Left hindlimb (tissue), 1 donor: ENCODE measurements around the gene SDK1.
A peak's percentile ranks its signal among the peaks of the same experiment; 100 is the strongest.

Source experiments
- DNase-seq: peaks from one replicate; pipeline ENCODE4 v3.0.0-alpha.2; 2018

Gene SDK1

DNA sequence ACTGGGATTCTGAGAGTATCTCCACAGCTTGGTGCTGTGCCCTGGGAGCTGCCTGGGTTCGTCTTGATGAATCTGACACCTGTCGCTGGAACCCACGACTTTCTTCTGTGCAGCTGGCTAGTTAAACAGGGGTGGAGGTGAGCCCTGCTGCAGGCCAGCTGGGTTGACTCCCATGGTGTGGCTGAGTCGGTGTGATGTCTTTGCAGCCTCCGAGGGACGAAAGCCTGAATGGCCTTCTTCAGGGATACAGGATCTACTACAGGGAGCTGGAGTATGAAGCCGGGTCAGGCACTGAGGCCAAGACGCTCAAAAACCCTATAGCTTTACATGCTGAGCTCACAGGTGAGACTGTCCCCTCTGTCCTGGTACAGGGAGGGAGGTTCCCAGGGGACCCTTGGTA is 873.0 kb downstream of the SDK1 start:
- no peak for DNase-seq

DNA sequence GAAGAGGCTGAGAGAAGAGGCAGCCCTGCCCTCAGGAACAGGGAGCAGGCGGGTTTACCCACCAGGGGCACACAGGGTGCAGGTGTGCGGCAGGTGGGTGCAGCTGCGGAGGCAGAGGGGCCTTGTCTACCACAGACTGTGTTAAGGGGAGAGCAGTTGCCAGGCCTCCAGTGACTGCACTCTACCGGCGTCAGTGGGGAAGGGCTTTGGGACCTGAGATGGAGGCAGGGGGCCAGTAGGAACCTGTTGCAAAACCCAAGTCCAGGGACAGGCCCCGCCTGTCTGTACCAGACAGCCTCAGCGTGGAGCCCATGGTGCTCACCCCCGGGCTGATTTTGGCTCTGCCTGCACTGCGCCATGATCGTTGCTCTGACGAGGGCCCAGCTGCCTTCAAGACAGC is 873.4 kb downstream of the SDK1 start:
- DNase-seq: no peak

DNA sequence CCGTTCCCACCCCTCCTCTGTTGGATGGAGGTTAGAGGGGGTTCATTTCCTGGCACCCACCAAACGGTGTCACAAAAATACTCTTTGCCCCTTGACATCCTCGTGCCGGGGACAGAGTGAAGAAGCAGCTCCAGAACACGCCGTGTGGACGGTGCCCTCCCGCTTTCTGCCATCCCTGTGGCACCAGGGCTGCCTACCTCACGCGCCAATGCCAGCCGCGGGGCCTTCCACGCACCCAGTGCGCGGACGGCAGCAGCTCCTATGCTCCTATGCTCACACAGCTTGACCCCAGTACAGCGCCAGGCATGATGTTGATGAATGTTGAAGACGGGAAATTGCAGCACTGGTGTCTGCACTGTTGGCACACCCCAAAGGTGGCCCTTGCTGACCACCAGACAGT is 873.8 kb downstream of the SDK1 start:
- DNase-seq: no peak

DNA sequence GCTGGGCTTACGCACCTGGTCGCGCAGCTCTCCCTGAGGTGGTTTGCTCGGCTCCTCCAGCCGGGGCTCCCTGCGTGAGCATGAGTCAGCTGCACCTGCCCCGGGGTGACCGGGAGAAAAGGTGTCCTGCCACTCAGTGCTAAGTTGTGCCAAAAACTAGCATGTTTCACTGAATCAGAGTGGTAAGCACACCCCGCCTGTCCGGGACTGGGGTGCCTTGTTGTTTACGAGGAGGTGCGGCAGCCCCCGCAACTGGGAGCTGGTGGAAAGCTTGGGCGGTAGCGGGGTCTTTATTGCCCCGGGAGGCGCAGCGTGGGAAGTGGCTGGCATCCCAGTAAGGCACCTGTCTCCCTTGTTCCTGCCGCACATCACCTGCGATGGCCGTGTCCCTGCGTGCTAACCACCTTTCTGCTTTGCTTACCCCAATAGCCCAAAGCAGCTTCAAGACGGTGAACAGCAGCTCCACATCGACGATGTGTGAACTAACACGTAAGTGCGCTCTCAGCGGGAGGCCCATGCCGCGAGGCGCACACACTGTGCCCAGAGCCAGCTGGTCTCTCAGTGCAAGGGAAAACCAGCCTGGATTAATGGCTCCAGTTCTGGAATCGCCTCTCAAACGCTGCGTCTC is 874.4 kb downstream of the SDK1 start:
- no peak for DNase-seq

DNA sequence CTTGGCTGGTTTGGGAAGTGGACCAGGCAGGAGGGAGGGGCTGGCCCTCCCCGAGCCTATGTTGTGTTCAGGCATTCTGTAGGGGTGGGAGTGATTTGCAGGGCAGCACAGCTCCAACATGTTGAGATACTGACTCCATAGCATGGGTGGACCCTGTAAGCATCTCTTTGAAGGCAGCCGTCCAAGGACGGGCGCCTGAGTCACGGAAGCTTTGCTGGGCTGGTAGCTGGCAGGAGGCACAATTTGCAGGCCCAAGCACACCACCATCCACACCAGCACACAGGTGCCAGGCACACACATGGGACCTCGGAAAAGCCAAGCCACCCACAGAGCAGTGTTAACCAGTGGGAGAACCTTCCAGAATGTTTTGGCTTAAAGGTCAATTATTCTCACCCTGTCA is 875.9 kb downstream of the SDK1 start:
- no peak for DNase-seq

DNA sequence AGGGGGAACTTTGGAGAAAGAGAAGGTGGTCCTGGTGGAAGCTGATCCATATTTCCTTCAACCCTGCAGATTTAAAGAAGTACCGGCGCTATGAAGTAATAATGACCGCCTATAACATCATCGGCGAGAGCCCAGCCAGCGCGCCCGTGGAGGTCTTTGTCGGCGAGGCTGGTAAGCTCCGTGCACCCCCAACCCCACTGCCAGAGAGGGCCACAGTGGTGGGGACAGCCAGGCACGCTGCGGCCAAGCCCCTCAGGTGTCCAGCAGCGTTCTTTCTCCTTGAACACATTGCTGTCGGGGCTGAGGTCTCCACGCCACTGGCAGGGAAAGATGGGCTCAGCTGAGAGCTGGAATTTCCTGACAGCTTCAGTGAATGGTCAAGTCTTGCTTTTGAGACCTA is 877.4 kb downstream of the SDK1 start:
- peak; percentile 15 for DNase-seq

DNA sequence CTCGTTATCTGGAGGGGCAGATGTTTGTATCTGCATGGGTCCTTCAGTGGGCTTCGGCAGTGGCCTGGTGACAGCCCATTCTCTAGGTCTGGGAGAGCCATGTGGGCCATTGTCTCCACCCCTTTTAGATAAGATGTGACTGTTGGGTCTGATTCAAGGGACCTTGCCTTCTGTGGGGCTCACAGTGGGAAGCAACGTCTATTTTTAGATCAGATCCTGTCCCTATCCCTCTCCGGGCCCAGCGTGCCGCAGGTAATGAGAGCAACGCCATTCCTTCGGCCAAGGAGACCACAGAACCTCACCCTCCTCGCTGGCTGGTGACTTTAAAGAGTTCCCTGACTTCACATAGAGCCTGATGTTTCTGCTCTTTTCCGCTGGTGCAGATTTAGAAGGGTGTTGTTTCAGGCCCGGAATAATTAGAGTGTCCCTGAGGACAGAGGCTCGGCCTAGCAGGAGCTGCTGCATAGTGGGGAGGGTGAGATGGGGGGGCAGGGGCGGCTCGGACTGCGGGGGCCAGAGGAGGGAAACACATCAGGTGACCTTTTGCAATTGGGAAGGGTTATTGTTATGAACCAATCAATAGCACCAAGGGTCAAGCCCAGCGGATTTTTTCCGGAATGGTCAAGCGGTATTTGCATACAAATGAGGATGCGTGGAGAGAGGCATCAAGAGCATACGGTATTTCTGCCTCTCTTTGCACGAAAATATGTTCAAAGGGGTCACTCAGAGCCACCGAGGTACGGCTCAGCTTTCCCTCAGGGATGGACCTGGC is 878.0 kb downstream of the SDK1 start:
- no peak for DNase-seq

DNA sequence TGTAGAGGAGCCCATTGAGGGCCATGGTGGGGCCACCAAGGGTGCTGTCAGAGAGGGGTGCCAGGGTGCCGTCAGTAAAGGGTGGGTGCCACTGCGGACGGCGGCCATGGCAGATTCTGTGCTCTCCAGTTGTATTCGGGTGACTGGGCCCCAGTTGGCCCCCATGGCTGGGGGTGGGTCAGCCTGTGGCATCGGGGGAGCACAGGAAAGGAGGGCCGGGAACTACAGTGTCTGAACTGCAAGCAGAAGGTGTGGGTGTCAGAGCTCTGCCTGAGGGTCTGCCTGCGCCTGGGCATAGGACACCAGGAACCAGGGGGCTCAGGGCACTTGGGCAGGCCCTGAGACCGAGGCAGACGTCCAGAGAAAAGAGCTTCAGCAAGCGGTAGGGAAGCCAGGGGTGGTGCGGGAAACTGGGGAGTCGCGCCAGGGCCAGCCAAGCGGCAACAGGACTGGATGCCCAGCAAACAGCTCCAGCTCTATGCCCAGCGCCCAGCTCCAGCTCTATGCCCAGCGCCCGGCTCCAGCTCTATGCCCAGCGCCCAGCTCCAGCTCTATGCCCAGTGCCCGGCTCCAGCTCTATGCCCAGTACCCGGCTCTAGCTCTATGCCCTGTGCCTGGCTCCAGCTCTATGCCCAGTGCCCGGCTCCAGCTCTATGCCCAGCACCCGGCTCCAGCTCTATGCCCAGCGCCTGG is 878.8 kb downstream of the SDK1 start:
- DNase-seq: no peak

DNA sequence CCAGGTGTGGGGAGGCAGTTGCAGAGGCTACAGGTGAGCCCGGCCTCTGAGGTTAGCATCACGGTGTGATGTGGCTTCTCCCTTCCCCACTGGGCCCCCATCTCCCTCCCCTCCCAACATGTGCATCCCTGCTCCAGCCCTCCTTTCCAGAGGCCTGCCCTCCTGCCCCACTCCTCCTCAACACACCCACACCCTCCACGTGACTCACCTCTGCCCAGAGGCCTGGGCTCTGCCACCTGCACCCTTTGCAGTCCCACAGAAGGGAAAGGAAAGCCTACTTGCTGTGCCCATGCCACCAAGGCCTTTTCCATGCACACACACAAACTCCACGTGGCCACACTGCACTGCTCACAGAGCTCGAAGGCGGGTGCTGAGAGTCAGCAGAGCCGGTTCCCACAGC is 880.4 kb downstream of the SDK1 start:
- no peak for DNase-seq

DNA sequence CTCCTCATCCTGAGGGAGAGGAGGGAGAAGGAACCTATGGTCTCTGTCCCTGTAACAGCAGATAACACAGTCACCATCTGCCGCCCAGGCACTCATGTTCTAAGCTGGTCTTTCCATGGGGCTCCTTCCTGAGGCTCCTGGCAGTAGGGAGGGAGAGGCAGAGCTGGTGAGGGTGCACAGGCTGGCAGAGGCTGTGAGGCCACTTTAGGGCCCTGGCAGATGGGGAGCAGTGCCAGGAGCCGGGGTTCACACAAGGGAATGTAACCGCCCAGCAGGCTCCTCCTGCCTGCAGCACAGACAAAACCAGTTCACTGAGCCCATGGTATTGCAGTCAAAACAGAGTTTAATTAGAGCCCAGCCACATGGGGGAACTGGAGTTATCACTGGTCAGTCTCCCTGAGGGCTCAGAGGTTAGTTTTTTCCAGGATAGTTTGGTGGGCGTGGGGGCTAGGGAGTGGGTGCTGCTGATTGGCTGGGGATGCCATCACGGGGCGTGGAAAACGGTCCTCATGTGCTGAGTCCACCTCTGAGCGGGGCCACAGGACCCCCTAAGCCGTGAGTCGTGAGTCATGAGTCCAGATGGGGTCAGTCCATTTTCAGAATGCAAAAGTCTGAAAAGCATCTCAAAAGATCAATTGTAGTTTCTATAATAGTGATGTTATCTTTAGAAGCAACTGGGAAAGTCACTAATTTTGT is 881.7 kb downstream of the SDK1 start:
- no peak for DNase-seq

DNA sequence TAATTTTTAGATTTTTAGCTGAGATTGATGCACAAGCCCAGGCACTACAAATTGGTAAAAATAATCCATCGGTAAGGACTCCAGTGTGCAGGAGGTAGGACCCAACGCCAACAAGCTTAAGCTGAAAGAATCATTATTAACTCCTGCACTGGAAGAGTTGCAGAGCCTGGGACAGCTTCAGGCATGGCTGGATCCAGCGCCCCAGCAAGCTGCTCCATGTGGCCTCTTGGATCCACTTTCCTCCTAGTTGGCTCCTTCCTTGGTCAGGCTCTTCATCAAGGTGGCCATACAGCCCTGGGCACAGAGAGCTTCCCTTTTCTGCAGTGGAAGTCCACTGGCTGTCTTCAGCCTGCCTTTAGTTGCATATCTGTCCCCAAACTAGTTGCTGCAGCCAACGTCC is 883.6 kb downstream of the SDK1 start:
- DNase-seq: no peak

DNA sequence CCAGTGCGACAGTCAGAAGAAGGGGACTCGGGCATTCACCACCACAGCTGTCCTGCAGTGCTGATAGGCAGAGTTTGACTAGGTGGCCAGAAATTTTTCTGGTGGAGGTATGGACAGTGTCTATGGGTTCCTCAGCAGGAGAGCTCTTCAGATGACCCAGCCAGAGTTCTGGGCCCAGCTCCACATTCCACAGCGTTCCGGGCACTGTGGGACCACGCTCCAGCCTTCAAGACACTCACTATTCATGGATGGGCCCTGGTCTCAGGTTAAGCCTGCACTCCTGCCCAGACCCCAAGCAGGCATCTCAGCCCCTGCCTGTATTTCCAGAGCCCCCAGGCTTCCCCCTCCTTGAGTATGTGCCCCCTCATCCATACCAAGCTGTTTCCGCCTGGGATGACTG is 884.1 kb downstream of the SDK1 start:
- no peak for DNase-seq

DNA sequence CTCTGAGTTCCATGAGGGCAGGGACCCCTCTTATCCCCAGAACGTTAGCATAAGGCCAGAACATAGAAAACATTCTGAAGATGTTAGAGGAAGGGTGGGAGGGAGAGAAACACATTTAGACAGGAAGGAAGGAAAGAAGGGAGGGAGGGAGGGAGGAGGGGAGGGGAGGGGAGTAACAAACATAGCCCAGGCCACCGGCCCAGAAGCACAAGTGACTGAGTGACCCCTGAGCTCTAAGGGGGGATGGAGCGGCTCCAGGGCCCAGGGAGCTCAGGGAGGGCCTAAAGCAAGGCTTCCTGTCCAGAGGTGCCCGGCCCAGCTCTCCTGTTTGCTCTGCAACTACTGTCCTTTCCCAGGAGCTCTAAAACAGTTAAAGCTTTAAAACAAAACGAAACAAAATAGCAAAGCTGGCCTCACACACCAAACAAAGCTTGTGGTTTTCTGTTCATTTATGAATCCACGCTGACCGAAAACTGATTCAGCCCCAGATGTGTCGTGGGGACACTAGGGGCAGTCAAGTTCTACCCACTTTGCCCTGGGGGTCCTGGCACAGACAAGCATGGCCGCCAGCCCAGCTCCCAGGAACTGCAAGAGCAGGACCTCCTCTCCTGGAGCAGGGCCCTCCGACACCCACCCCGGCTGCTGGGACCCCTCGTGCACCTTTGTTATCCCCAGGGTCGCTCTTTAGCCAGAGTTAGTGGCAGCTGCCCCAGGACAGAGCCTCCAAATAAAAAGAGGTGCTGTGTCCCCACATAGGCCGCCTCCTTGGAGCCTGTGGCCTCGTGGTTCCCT is 884.9 kb downstream of the SDK1 start:
- no peak for DNase-seq

DNA sequence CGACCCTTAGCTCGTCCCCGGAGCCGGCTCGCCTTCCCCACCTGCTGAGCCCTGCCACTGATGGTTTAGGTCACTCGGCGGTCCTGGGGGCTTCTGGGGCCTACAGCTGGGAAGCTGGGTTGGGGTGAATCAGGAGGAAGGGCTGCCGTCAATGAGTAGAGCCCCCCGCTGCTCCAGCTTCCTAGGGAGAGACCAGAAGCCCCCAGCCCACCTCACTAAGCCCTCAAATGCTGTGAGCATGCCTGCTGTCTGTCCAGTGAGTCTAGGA is 885.4 kb downstream of the SDK1 start:
- no peak for DNase-seq

DNA sequence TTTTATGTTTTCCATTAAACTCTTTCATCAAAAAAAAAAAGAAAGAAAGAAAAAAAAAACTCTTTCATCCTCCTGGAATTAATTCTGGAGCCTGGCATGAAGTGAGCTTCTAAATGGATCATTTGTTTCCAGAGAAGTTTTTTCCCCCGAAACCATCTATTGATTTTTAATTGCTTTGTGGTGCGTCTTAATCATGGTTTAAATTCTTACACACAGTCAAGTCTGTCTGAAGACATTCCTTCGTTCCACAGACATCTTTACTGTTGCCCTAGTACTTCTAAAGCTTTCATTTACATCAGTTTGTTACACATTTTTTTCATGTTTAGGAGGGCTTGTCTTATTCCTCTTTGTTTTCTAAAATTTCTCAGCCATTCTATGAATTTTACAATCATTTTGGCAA is 887.6 kb downstream of the SDK1 start:
- DNase-seq: no peak

DNA sequence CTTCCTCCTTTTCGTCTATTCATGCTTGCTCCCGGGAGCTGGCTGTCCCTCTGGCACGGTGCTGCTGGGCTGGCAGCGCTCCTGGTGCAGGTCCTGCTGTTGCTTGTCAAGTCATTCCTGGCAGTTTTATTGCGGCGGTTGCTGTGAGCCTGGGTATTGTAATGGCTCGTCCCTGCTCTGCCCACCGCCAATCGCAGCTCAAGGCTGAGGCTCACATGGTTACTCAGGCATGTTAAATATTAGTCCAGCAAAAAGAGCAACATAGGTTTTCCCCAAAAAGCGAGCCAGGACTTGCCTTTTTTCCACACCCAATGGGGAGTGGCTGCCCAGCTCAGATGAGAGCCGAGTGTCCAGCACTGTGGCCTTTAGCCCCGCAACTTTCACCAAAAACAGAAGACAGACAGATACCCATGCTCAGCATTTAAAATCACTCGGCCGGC is 888.1 kb downstream of the SDK1 start:
- peak; percentile 88 for DNase-seq

DNA sequence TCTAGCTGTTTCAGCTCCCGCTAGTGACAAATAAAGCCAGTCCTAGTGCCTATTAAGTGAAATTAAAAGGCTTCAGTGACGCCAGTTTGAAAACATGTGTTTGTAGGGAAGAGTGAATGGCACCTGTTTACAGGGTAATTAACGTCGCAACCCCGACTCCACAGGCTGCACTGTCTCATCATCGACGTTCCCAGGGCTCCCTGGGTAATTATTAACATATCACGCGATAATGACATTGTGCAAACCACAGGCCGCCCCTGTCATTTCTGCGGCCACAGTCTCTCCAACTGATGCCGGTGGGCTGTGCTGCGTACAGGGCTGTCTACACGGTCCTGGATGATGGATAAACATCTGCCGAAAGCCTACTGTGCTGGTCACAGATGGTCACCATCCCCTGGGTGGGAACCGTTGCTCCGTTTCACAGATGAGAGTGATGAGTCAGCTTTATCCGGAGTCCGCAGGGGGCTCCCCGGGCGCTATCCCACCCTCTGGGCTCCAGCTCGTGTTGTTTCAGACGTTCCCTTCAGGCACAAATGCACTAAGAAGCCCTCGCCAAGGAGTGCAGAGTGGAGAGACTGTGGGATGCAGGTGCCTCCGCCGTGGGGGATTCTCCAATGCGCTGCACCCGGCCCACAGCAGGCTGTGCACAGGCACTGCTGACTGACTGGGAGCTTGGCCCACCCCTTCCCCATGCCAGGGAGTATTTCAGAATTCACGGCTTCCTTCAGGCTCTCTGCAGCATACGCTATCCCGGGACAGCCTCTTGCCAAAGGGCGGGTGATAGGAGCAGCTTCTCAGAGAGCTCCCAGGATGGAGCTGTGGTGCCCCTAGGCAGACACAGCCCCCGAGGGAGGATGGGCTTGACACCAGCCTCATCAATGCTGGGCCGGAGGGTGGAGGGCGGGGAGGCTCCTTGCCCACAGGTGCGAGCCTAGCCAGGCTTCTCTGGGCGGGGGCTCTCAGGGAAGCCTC is 889.2 kb downstream of the SDK1 start:
- no peak for DNase-seq

DNA sequence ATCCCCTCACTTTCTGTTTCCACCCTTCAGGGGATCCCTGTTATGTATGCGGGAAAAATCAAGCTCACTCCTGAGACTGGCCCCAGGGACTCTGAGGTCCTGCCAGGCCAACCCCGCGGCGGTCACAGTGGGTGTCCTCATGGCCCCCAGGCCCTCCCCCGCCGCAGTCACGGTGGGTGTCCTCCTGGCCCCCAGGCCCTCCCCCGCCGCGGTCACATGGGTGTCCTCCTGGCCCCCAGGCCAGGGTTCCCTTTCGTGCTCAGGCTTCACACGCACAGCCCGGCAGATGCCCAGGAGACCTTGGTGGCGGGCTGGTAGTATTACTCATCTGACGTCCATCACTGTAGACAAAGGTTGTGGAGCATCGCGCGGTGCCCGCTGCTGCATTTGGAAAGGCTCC is 890.0 kb downstream of the SDK1 start:
- DNase-seq: no peak

DNA sequence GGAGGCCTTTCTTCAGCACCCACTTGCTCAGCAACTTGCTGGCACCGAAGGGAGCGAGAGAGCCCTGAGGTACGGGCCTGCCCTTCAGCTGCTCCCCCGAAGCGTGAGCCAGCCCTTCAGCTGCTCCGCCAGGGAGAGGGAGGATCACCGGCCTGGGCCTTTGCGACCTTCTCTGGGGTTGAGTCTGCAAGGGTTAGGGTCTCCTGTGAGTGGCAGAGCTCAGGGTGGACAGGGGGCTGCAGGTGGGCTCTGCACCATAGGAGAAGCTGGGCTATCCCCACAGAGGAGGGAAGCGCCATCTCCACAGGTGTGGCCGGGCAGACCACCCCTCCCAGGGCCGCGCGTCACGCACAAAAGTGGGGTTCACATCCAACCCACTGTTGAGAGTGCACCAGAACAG is 890.5 kb downstream of the SDK1 start:
- no peak for DNase-seq

DNA sequence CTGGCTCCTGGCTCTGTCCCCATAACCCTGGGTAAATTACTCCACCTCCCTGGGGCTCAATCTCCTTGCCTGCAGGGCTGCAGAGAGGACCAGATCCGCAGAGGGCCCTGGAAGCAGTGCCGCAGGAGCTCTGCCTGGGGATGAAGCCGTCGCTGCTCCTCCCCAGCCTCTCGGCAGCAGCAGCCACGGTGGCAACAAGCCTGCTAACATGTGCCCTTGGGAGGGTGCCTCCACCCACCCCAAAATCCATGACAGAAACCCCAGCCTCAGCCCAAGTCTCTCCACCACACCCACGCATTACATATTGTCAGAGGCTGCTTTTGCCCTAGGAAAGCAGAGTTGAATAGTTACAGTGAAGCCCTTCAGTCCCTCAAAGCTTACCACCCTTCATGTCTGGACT is 894.6 kb downstream of the SDK1 start:
- no peak for DNase-seq

DNA sequence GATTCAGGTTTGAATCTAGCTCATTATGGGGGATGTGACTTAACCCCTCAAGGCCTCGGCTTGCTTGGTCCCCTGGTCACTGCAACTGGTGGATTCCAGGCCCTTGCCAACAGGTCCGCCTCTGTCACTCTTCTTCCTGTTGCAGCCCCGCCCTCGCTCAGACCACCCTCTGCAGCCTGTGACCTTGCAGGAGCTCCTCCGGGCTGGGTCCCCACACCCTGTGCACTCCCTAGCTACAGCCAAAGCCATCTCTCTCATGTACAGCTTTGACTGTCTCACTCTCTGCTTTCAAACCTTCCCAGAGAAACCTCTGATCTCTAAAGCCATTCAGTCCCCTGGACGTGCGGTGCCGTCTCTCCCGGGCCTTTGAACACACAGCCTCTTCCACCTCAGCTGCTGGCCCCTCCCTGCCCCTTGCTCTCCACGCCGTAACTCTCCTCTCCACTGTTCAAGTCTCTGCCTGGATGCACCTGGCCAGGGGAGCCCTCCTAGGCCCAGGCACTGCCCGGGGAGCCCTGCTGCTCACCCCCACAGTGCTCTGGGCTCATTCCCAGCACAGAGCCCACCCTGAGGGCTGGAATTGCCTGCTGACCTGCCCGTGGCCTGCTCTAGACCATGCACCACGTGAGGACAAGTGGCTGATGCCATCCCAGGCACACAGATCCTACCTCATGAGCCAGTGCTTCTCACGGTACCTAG is 895.2 kb downstream of the SDK1 start:
- no peak for DNase-seq
